HG02763 (cell line): ENCODE data around the gene KCNAB2.
"Not testable (repeated sequence)": the region's sequence is repeated elsewhere in the genome, so short reads cannot be mapped to it uniquely, and the experiment has no call there.

Source experiments
- ATAC-seq: cut with Tn5 transposase; IDR thresholded peaks from one replicate; pipeline ENCODE4 v1.9.1; 2021; ENCODE audit warnings: mild to moderate bottlenecking, moderate library complexity; ENCODE audit not compliant: unreplicated experiment

Gene KCNAB2

GRCh38 chr1:6052543-6053205 lies 7.0 kb downstream of the KCNAB2 start:
- no peak for ATAC-seq

- ATAC-seq: no peak
Measured at GRCh38 chr1:6053206-6053546, 7.5 kb downstream of the KCNAB2 start.

GRCh38 chr1:6054596-6054995 lies 8.9 kb downstream of the KCNAB2 start:
- no peak for ATAC-seq

- no peak for ATAC-seq
Measured at GRCh38 chr1:6056572-6056948, 10.9 kb downstream of the KCNAB2 start.

- ATAC-seq: no peak
Measured at GRCh38 chr1:6057170-6057845, 11.6 kb downstream of the KCNAB2 start.

- ATAC-seq: no peak
Measured at GRCh38 chr1:6059866-6060265, 14.2 kb downstream of the KCNAB2 start.

- ATAC-seq: no peak
Measured at GRCh38 chr1:6062670-6063069, 17.0 kb downstream of the KCNAB2 start.

- ATAC-seq: not testable (repeated sequence)
Measured at GRCh38 chr1:6063532-6064053, 17.9 kb downstream of the KCNAB2 start.

DNA sequence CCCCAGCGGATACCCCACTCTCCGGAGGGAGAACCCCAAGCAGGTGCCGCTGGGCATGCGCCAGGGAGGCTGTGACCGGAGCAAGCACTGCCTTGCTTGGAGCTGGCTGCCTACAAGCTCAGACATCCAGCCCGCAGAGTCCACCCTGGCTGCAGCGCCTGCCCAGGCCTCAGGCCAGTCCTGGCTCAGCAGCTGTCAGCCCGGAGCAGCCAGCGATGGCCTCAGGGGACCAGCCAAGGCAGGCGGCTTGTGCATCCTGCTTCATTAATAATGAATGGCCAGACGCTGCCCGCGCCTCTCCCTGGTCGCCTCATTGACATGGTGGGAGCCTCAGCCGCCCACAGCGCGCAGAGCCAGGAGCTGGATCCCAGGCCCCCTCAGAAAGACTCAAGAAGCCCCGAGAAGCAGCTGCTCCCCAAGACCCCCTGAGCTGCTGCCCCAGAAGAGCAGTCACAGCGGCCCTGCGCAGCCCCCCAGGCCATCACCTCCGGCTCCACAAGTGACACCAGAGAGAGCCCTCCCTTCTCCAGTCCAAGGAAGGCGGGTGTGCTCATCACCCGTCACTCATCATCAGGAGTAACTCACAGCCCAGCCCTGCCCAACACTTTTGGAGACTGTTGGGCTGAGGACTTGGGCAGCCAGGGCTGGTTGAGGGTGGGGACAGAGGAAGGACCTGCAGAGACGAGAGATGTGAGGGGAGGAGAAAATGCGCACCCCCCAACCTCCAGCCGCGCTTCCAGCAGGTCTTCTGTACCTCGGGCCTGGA lies 19.6 kb downstream of the KCNAB2 start:
- ATAC-seq: no peak

DNA sequence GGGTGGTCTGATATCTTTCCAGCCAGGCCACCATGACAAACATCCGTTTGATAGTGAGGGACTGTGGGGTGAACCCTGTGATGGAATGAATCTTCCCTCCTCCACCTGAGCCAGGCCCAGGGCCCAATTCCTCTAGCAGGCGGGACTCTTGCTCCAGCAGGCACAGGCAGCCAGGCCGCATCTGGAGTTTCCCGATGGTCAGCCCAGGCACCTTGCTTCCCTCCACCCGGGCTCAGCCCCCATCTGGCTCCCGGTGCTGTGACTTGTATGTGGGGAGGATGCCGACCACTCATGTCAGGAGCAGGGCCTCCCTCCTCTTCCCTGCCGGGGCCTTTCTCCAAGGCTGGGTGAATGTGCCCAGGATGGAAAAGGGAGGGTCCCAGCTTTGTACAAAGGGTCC lies 21.0 kb downstream of the KCNAB2 start:
- no peak for ATAC-seq

DNA sequence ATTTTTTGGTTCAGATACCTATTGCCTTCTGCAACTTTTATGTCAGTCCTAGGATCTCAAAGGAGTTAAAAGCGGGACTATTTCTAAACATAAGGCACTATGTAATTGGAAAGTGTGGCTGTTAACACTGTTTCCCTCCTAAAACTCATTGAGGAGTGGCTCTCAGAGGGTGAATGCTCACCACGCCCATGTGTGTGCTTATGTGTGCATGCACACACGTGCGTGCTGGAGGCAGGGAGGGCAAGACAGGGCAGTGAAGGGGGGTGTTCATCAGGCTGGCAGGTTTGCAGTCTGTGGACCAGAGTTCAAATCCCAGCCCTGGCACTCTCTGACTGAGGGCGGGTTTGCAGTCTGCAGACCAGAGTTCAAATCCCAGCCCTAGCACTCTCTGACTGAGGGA lies 22.4 kb downstream of the KCNAB2 start:
- ATAC-seq: no peak

DNA sequence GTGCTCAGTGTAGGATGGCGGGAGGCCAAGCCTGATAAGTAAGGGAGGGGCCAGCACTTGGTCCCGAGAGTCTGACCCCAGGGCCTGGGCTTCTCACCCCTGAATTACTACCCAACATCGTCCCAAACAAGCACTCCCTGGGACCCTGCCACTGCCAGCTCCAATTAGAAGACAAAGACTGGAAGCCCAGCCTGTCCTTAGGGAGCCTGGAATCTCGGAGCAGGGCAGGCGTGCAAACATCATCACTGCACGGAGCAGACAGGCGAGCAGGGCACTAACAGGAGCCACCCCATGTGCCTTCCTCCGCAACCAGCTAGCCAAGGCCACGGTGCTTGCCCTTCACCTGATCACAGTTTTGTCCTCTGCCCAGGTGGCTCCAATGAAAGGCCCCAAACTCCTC lies 23.2 kb downstream of the KCNAB2 start:
- no peak for ATAC-seq

GRCh38 chr1:6069573-6069972 lies 23.9 kb downstream of the KCNAB2 start:
- no peak for ATAC-seq

GRCh38 chr1:6070450-6070974 lies 24.8 kb downstream of the KCNAB2 start:
- no peak for ATAC-seq

DNA sequence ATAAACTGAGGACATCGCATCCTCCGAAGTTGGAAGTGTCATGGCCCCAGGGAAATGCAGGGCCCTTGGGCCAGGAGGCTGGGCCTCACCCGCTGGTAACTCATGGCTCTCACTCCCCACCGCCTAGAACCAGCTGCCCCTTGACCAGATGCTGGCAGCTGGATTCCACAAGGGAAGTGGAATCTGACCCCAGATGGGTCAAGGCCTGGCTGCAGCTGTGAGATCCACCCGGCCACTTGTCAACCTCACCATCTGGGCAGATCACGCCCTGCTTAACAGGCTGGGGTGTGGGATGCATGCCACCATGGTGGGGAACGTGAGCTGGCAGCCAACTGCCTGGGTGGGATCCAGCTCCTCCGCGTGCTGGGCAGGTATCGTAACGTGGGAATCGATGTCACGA lies 25.5 kb downstream of the KCNAB2 start:
- no peak for ATAC-seq

DNA sequence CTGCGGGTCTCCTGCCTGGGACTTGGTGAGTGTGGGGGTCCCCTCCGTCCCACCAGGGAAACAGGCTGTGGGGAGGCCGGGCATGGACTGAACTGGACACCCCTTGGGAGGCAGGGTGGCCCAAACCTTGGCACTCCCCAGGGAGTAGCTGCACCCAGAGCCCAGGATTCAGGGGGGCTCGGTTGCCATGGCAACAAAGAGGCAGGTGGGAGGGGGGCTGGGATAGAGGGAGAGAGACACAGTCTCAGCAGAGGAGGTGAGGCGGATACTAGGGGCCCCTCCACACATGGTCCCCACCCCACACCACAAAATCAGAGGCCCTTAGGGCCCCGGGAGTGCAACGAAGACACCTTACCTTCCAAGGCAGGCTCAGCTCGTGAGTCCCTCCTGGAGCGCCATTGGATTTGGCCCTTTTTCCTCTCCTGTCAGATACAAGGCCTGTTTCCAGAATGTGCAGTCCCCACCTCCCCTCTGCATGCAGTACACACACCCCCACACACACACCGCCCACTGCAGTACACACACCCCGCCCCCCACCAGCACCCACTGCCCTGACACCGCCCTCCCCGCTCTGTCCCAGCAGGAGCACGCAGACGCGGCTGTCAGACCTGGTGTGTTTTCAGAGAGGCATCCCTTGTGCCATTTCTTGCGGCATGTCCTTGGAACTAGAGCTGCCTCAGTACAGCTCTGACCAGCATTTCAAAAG lies 27.2 kb downstream of the KCNAB2 start:
- ATAC-seq: no peak

DNA sequence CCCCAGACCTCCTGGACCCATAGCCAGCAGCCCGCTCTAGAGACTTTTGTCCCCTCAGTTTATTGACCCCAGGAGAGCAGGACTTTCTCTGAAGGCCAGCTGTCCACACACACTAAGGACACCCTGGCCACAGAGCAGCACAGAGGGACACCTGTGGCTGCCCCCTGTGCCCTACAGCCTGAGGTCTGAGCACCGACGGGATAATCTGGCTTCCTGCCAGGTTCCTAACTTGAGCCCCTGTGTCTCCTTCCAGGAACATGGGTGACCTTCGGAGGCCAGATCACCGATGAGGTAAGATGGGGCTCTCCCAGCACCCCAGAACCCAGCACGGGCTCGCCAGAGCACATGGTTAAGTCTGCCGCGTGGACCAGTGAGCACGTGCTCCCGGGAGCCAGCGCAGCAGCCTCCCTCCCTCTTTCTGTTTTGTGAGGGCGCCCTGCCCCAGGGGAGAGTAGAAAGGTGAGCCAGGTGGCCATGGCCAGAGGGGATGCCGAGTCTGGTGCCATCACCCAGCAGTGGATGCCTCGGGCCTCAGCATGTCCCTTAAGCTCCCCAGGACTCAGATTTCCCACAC lies 27.9 kb downstream of the KCNAB2 start:
- ATAC-seq: no peak

GRCh38 chr1:6074192-6074901 lies 28.7 kb downstream of the KCNAB2 start:
- no peak for ATAC-seq

- no peak for ATAC-seq
Measured at GRCh38 chr1:6075748-6076147, 30.1 kb downstream of the KCNAB2 start.

DNA sequence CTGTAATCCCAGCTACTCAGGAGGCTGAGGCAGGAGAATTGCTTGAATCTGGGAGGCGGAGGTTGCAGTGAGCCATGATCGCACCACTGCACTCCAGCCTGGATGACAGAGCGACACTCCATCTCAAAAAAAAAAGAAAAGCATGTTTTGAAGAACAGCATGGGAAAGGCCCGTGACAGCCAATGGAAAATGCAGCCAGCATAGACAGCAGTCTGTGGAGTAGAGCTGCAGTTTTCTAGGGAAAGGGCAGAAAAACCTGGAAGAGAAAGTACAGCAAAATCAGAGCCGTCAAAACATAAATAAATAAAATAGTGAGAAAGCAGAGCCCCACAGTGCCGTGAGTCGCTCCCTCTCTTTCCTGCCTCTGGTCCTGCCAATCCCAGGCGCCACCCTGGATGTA lies 31.4 kb downstream of the KCNAB2 start:
- ATAC-seq: not testable (repeated sequence)
